Ovary (tissue), 9 donors: ENCODE data around the gene KCNJ16. TPM values are rescaled to one million over a fixed set of nuclear protein-coding genes. Genes with fewer than 3 reads are reported as not detected.

Experiments used
- DNase-seq, 5 donors: peaks; one replicate each; pipeline ENCODE4 v3.0.0-alpha.2; 2019 to 2020
- H3K27ac ChIP-seq, 2 donors: fragments of 200-600 bp; one replicate each; pipeline versions ENCODE4 v1.5.1 to v1.8.0; 2019 to 2022
- H3K27me3 ChIP-seq: fragments of 200-600 bp; one replicate; pipeline ENCODE4 v1.8.0; 2022
- H3K36me3 ChIP-seq: fragments of 200-600 bp; sonication (generic); one replicate; pipeline ENCODE4 v1.5.1; 2019
- H3K4me1 ChIP-seq: one replicate; pipeline ENCODE4 v1.8.1; 2013; ENCODE audit warnings: mild to moderate bottlenecking, moderate library complexity; ENCODE audit not compliant: insufficient read depth
- H3K4me3 ChIP-seq: fragments of 200-600 bp; sonication (generic); one replicate; pipeline ENCODE4 v1.5.1; 2017
- H3K9me3 ChIP-seq, 2 donors: fragments of 200-600 bp in 1 of 2; sonication (generic) in 1 of 2; one replicate each; pipeline versions ENCODE4 v1.5.1 to v1.8.1; 2013 to 2019; ENCODE audit warnings: mild to moderate bottlenecking in 1 of 2, moderate library complexity in 1 of 2
- CTCF ChIP-seq, 3 donors: fragments of 450-650 bp in 2 of 3; fragments of 200-600 bp in 1 of 3; IDR thresholded peaks; one replicate each; pipeline versions ENCODE4 v1.5.1 to v1.8.0; 2016 to 2022; ENCODE audit warnings: antibody characterized with exemption in 3 of 3, mild to moderate bottlenecking in 1 of 3
- EP300 ChIP-seq: sonication (generic); formaldehyde crosslinking; IDR thresholded peaks from one replicate; pipeline ENCODE4 v1.6.1; 2017; ENCODE audit warnings: antibody characterized with exemption
- POLR2A ChIP-seq: fragments of 450-650 bp; IDR thresholded peaks from one replicate; pipeline ENCODE4 v1.6.1; 2017; ENCODE audit warnings: antibody characterized with exemption, mild to moderate bottlenecking, moderate library complexity
- WGBS, 3 donors: extraction: QIAGEN DNeasy Blood & Tissue Kit in 1 of 3; methylation state at CpG; one replicate each; pipeline versions ENCODE4 v1.1.5 to v1.1.7; 2013 to 2017; 5-methylcytosine and 5-hydroxymethylcytosine counted together
- intact Hi-C, 4 donors: fragments of 100-400 bp; cut with DNase I; formaldehyde crosslinking; loops; one replicate each; pipeline versions ENCODE4 v1.11.0 to v1.15.1; 2022 to 2023
- polyA plus RNA-seq, 2 donors: library from polyadenylated mRNA; stranded (reverse); fragments of 200-250 nt in 1 of 2; fragments of 350-450 nt in 1 of 2; fragmentation: Illumina TruSeq in 1 of 2; extraction: RNeasy Lipid Tissue Mini Kit (QIAGEN cat#74804) in 1 of 2; gene quantifications; one replicate each; pipeline ENCODE4 v1.2.3, GENCODE V29; 2013 to 2014
- total RNA-seq, 7 donors: library from RNA; depleted of rRNA in 2 of 7; stranded (reverse); fragments of >200 nt in 2 of 7; fragmentation: NEBNext Ultra II Directional in 3 of 7; extraction: Animal tissue kit (Norgen Biotek cat#: 25700) in 3 of 7; gene quantifications; one replicate each; pipeline versions ENCODE4 v1.1.0 to v1.2.4, GENCODE V29; 2016 to 2023
- donor health status: DM: no; HTN: no; CAD: no; lungs with moderate emphysema.
- donor health status: DM: no; HTN: no; CAD: no.
- donor health status: Bipolar disorder and iron deficiency.
- donor health status: DM: yes; HTN: yes; CAD: no.
- donor health status: DM: no; HTN: no; CAD: no.
- donor health status: DM: yes; HTN: yes; CAD: no.

The KCNJ16 gene
- total and polyA plus RNA-seq, 9 donors, result 0.04 to 7.2 (median 0.25) TPM; not detected in 1

- Histone ChIP-seq H3K4me3 (no peak overlapping the region), H3K27ac (no peak overlapping the region), H3K9me3 (no peaks in the 10 kb centered on the region), H3K4me1 (no peaks in the 10 kb centered on the region), H3K27me3 (no peaks in the 10 kb centered on the region), H3K36me3 (no peaks in the 10 kb centered on the region)
- intact Hi-C loops, result no loop called here
- TF ChIP-seq POLR2A, result no peak
- TF ChIP-seq CTCF (IDR thresholded peaks at IDR 0.05), result no peak
- TF ChIP-seq EP300, result no peak
- DNase-seq, result no peak
Observed at GRCh38 chr17:70184207-70184606, 109.2 kb downstream of the KCNJ16 start.

GRCh38 chr17:70184770-70185169 lies 109.7 kb downstream of the KCNJ16 start:
- DNase-seq, result no peak
- Histone ChIP-seq H3K9me3 (no peaks in the 10 kb centered on the region), H3K27ac (no peak overlapping the region), H3K27me3 (no peaks in the 10 kb centered on the region), H3K4me3 (no peak overlapping the region), H3K36me3 (no peaks in the 10 kb centered on the region), H3K4me1 (no peaks in the 10 kb centered on the region)
- intact Hi-C loops, result no loop called here
- TF ChIP-seq CTCF (IDR thresholded peaks at IDR 0.05), result no peak
- no peak for TF ChIP-seq POLR2A
- no peak for TF ChIP-seq EP300
- WGBS, 3 donors, result 69 to 77% (median 72%) methylated on average over 4 of the region's 4 CpGs

Other genes starting within 250 kb of the KCNJ16 start
- 1 to 10 TPM; 1.3 to 3.8 (median 2.7) TPM for gene KCNJ2, start 94.3 kb downstream of the KCNJ16 start, total RNA-seq
- 1 to 10 TPM in 1 of 2 donors, under 1 TPM in 1; 0.97 to 1.6 TPM for gene KCNJ2, start 94.3 kb downstream of the KCNJ16 start, polyA plus RNA-seq